Cardiac muscle cell (in vitro differentiated cells and primary cell): ENCODE measurements around the gene SCAMP5. TPM values are rescaled to one million over a fixed set of nuclear protein-coding genes. Genes with fewer than 3 reads are reported as not detected.

Experiments
- DNase-seq, 2 donors: peaks; one replicate each; pipeline versions ENCODE4 v3.0.0 to v3.0.0-alpha.2; 2010 to 2017; ENCODE audit warnings: low read depth in 1 of 2, low spot score in 1 of 2
- H3K27ac ChIP-seq: fragments of 200-600 bp; sonication (generic); 2 replicates; pipeline ENCODE4 v1.5.1; 2016
- H3K27me3 ChIP-seq: fragments of 200-600 bp; sonication (generic); 2 replicates; pipeline ENCODE4 v1.6.0; 2016; ENCODE audit warnings: control low read depth
- H3K36me3 ChIP-seq: fragments of 200-600 bp; sonication (generic); 2 replicates; pipeline ENCODE4 v1.5.1; 2016; ENCODE audit warnings: control low read depth
- H3K4me1 ChIP-seq: fragments of 200-600 bp; sonication (generic); 2 replicates; pipeline ENCODE4 v1.8.1; 2017; ENCODE audit warnings: low read depth, mild to moderate bottlenecking, mixed run types
- H3K4me3 ChIP-seq: fragments of 200-600 bp; sonication (generic); 2 replicates; pipeline ENCODE4 v1.5.1; 2016; ENCODE audit warnings: mild to moderate bottlenecking
- H3K9me3 ChIP-seq: fragments of 200-600 bp; sonication (generic); 2 replicates; pipeline ENCODE4 v1.5.1; 2017; ENCODE audit warnings: low read depth, mild to moderate bottlenecking, control low read depth
- polyA plus RNA-seq: library from polyadenylated mRNA; unstranded; fragments of >200 nt; fragmentation: Nextera tagmentation; extraction: Ambion mirVana; gene quantifications from 2 replicates; pipeline ENCODE4 v1.2.1, GENCODE V29; 2016
- total RNA-seq: library from RNA; depleted of rRNA; stranded (reverse); fragments of >200 nt; gene quantifications from 2 replicates; pipeline ENCODE4 v1.2.3, GENCODE V29; 2016
- TF ChIP-seq, protein P1 (sequence below): IDR thresholded peaks from 2 replicates; pipeline ENCODE4 v1.5.1; 2012; ENCODE audit warnings: low read depth, mild to moderate bottlenecking, low read length

Gene SCAMP5
- total and polyA plus RNA-seq, 2 experiments from 2014 or later, result 3.3 to 5.8 TPM

DNA sequence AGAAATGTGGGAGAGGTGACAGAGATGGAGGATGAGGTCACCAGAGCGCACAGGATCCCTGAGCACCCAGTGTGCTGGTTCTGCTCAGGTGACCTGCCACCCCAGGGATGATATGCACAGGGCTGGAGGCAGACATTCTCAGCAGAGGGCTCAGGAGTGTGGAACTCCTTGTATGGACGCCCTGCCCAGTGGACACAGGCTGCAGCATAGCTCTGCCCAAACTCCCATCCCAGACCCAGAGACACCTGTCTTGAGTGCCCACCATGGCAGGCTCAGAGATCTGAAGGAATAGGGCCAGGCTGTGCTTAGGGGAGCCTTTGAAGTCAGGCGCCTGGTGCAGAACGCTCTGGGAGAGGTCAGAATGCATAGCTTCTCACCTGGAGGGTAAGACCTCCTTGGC lies 75.3 kb downstream of the SCAMP5 start:
- TF ChIP-seq, protein P1, sequence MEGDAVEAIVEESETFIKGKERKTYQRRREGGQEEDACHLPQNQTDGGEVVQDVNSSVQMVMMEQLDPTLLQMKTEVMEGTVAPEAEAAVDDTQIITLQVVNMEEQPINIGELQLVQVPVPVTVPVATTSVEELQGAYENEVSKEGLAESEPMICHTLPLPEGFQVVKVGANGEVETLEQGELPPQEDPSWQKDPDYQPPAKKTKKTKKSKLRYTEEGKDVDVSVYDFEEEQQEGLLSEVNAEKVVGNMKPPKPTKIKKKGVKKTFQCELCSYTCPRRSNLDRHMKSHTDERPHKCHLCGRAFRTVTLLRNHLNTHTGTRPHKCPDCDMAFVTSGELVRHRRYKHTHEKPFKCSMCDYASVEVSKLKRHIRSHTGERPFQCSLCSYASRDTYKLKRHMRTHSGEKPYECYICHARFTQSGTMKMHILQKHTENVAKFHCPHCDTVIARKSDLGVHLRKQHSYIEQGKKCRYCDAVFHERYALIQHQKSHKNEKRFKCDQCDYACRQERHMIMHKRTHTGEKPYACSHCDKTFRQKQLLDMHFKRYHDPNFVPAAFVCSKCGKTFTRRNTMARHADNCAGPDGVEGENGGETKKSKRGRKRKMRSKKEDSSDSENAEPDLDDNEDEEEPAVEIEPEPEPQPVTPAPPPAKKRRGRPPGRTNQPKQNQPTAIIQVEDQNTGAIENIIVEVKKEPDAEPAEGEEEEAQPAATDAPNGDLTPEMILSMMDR, result no peak
- Histone ChIP-seq H3K9me3 (no peaks in the 10 kb centered on the region), H3K27ac (no peak overlapping the region), H3K4me3 (no peak overlapping the region), H3K36me3 (no peaks in the 10 kb centered on the region), H3K4me1 (peaks cover 1% of the 10 kb centered on the region), H3K27me3 (no peaks in the 10 kb centered on the region)
- DNase-seq, result no peak

Other genes with a start within 250 kb of the SCAMP5 start
- not detected in 2 replicates for gene CYP1A2, start 246.7 kb upstream of the SCAMP5 start, total RNA-seq
- not detected in 2 replicates for gene CYP1A2, start 246.7 kb upstream of the SCAMP5 start, polyA plus RNA-seq
- gene CSK, start 213.5 kb upstream of the SCAMP5 start, total RNA-seq, result 42.4 and 43.1 TPM in 2 replicates
- 26.2 and 30.3 TPM in 2 replicates for gene CSK, start 213.5 kb upstream of the SCAMP5 start, polyA plus RNA-seq
- not detected in 2 replicates for gene LMAN1L, start 182.7 kb upstream of the SCAMP5 start, total RNA-seq
- gene LMAN1L, start 182.7 kb upstream of the SCAMP5 start, polyA plus RNA-seq, result not detected in 2 replicates
- gene CPLX3, start 168.9 kb upstream of the SCAMP5 start, total RNA-seq, result not detected in 2 replicates
- gene CPLX3, start 168.9 kb upstream of the SCAMP5 start, polyA plus RNA-seq, result not detected in 2 replicates
- gene ULK3, start 152.4 kb upstream of the SCAMP5 start, total RNA-seq, result 39.5 and 52.4 TPM in 2 replicates
- 40.0 and 54.6 TPM in 2 replicates for gene ULK3, start 152.4 kb upstream of the SCAMP5 start, polyA plus RNA-seq
- gene SCAMP2, start 122.2 kb upstream of the SCAMP5 start, total RNA-seq, result 52.3 and 55.1 TPM in 2 replicates
- 89.0 and 115 TPM in 2 replicates for gene SCAMP2, start 122.2 kb upstream of the SCAMP5 start, polyA plus RNA-seq
- 170 and 285 TPM in 2 replicates for gene MPI, start 105.5 kb upstream of the SCAMP5 start, total RNA-seq
- gene MPI, start 105.5 kb upstream of the SCAMP5 start, polyA plus RNA-seq, result 106 and 173 TPM in 2 replicates
- gene FAM219B, start 88.7 kb upstream of the SCAMP5 start, total RNA-seq, result 109 and 168 TPM in 2 replicates
- gene FAM219B, start 88.7 kb upstream of the SCAMP5 start, polyA plus RNA-seq, result 107 and 157 TPM in 2 replicates
- gene COX5A, start 57.5 kb upstream of the SCAMP5 start, total RNA-seq, result 285 and 435 TPM in 2 replicates
- gene COX5A, start 57.5 kb upstream of the SCAMP5 start, polyA plus RNA-seq, result 1,301 and 1,489 TPM in 2 replicates
- gene RPP25, start 38.8 kb upstream of the SCAMP5 start, total RNA-seq, result 21.1 and 23.0 TPM in 2 replicates
- 18.3 and 20.8 TPM in 2 replicates for gene RPP25, start 38.8 kb upstream of the SCAMP5 start, polyA plus RNA-seq
- gene PPCDC, start 28.0 kb downstream of the SCAMP5 start, total RNA-seq, result 25.6 and 28.3 TPM in 2 replicates
- gene PPCDC, start 28.0 kb downstream of the SCAMP5 start, polyA plus RNA-seq, result 15.9 and 17.6 TPM in 2 replicates
- gene C15orf39, start 206.3 kb downstream of the SCAMP5 start, total RNA-seq, result 28.9 and 35.1 TPM in 2 replicates
- 8.6 and 12.8 TPM in 2 replicates for gene C15orf39, start 206.3 kb downstream of the SCAMP5 start, polyA plus RNA-seq